ENCODE measurements around the gene LRRC17.
A peak's percentile ranks its signal among the peaks of the same experiment; 100 is the strongest.
"Not testable (repeated sequence)": the region's sequence is repeated elsewhere in the genome, so short reads cannot be mapped to it uniquely, and the experiment has no call there.

The LRRC17 gene

GRCh38 chr7:102943423-102944169, 30.8 kb downstream of the LRRC17 start:
- DNase-seq: peak; percentile 69

GRCh38 chr7:102944241-102944640, 31.4 kb downstream of the LRRC17 start:
- no peak for DNase-seq

- no peak for DNase-seq
These were observed 39.0 kb downstream of the LRRC17 start for GRCh38 chr7:102951839-102952238.

- DNase-seq: no peak
These were observed 40.6 kb downstream of the LRRC17 start for GRCh38 chr7:102953406-102953805.

- not testable (repeated sequence) for DNase-seq
These were observed 41.6 kb downstream of the LRRC17 start for GRCh38 chr7:102954359-102954758.

- not testable (repeated sequence) for DNase-seq
These were observed 45.2 kb downstream of the LRRC17 start for GRCh38 chr7:102958004-102958403.

GRCh38 chr7:102961993-102962392, 49.2 kb downstream of the LRRC17 start:
- DNase-seq: not testable (repeated sequence)

GRCh38 chr7:102966465-102966864, 53.7 kb downstream of the LRRC17 start:
- no peak for DNase-seq

GRCh38 chr7:102967798-102968197, 55.0 kb downstream of the LRRC17 start:
- DNase-seq: no peak

GRCh38 chr7:102973096-102973802, 60.4 kb downstream of the LRRC17 start:
- DNase-seq: no peak

GRCh38 chr7:102974366-102975236, 61.8 kb downstream of the LRRC17 start:
- DNase-seq: no peak

GRCh38 chr7:102975854-102976253, 63.1 kb downstream of the LRRC17 start:
- no peak for DNase-seq

GRCh38 chr7:102976493-102976892, 63.7 kb downstream of the LRRC17 start:
- DNase-seq: no peak

GRCh38 chr7:102977586-102977985, 64.8 kb downstream of the LRRC17 start:
- DNase-seq: not testable (repeated sequence)

GRCh38 chr7:102978284-102978683, 65.5 kb downstream of the LRRC17 start:
- no peak for DNase-seq

- no peak for DNase-seq
These were observed 66.9 kb downstream of the LRRC17 start for GRCh38 chr7:102979670-102980069.

- no peak for DNase-seq
These were observed 68.7 kb downstream of the LRRC17 start for GRCh38 chr7:102981451-102981850.

- DNase-seq: no peak
These were observed 69.4 kb downstream of the LRRC17 start for GRCh38 chr7:102982235-102982634.

- DNase-seq: no peak
These were observed 70.8 kb downstream of the LRRC17 start for GRCh38 chr7:102983602-102984001.

GRCh38 chr7:102985176-102985783, 72.5 kb downstream of the LRRC17 start:
- no peak for DNase-seq

GRCh38 chr7:102988088-102988487, 75.3 kb downstream of the LRRC17 start:
- DNase-seq: no peak

- no peak for DNase-seq
These were observed 76.1 kb downstream of the LRRC17 start for GRCh38 chr7:102988631-102989560.

Measured in activated CD4-positive, alpha-beta T cell treated with anti-CD3 and anti-CD28 coated beads, Interleukin-10, Interleukin-2, amounts not matched to agents 100 ng/mL and 50 ng/mL, durations not matched to agents 16 hours and 8 hours (primary cell).